Kidney (tissue), 14 donors: Measurements from ENCODE around the gene RPL36AL. TPM values are rescaled to one million over a fixed set of nuclear protein-coding genes. Genes with fewer than 3 reads are reported as not detected.
A peak's percentile ranks its signal among the peaks of the same experiment; 100 is the strongest.

ENCODE experiments used
- DNase-seq, 5 donors: peaks; one replicate each; pipeline ENCODE4 v3.0.0-alpha.2; 2013 to 2020
- FAIRE-seq: peaks from 2 replicates; lab custom pipeline; 2012; peaks lifted over from hg19 to GRCh38; lab: Jason Lieb, UNC
- H3K27ac ChIP-seq, 2 donors: one replicate each; pipeline ENCODE4 v1.7.0; 2013; ENCODE audit warnings: low read depth in 2 of 2, low read length in 2 of 2, inconsistent platforms in 1 of 2
- H3K27me3 ChIP-seq: one replicate; pipeline ENCODE4 v1.7.1; 2013; ENCODE audit warnings: low read length, inconsistent platforms; ENCODE audit not compliant: control insufficient read depth, insufficient read depth
- H3K36me3 ChIP-seq, 3 donors: one replicate each; pipeline versions ENCODE4 v1.7.0 to v1.7.1; 2013; ENCODE audit warnings: low read length in 3 of 3, control low read depth in 1 of 3, inconsistent platforms in 1 of 3; ENCODE audit not compliant: insufficient read depth in 3 of 3, control insufficient read depth in 2 of 3
- H3K4me1 ChIP-seq, 3 donors: one replicate each; pipeline versions ENCODE4 v1.7.0 to v1.7.1; 2013; ENCODE audit warnings: low read length in 3 of 3, inconsistent platforms in 1 of 3, low read depth in 1 of 3; ENCODE audit not compliant: control insufficient read depth in 2 of 3, insufficient read depth in 2 of 3
- H3K4me3 ChIP-seq, 3 donors: one replicate each; pipeline versions ENCODE4 v1.7.0 to v1.8.1; 2013; ENCODE audit warnings: low read length in 3 of 3, control low read depth in 1 of 3, inconsistent platforms in 1 of 3
- H3K9ac ChIP-seq, 3 donors: one replicate each; pipeline versions ENCODE4 v1.7.0 to v1.7.1; 2013; ENCODE audit warnings: low read length in 3 of 3, control low read depth in 1 of 3, inconsistent platforms in 1 of 3
- H3K9me3 ChIP-seq, 3 donors: one replicate each; pipeline versions ENCODE4 v1.7.0 to v1.7.1; 2013; ENCODE audit warnings: low read length in 3 of 3, control low read depth in 1 of 3, inconsistent platforms in 1 of 3; ENCODE audit not compliant: control insufficient read depth in 2 of 3, insufficient read depth in 1 of 3
- CTCF ChIP-seq: IDR thresholded peaks from 3 replicates; pipeline ENCODE4 v1.5.1; 2012; ENCODE audit warnings: mild to moderate bottlenecking, moderate library complexity, borderline replicate concordance; ENCODE audit not compliant: insufficient read depth; ENCODE audit errors: extremely low read depth
- intact Hi-C: fragments of 100-400 bp; cut with DNase I; formaldehyde crosslinking; loops from one replicate; pipeline ENCODE4 v1.11.1; 2022
- polyA plus RNA-seq: library from polyadenylated mRNA; stranded (reverse); fragments of 350-450 nt; fragmentation: Illumina TruSeq; extraction: RNeasy Lipid Tissue Mini Kit (QIAGEN cat#74804); gene quantifications from one replicate; pipeline ENCODE4 v1.2.3, GENCODE V29; 2014; ENCODE audit warnings: low read depth, low replicate concordance; ENCODE audit not compliant: insufficient read depth
- total RNA-seq: library from RNA; stranded (reverse); fragmentation: NEBNext Ultra II Directional; extraction: Animal tissue kit (Norgen Biotek cat#: 25700); gene quantifications from one replicate; pipeline ENCODE4 v1.2.1, GENCODE V29; 2021
- donor health status: control.
- donor health status: control.
- donor health status: control.
- donor health status: control.
- donor health status: control.
- donor health status: DM: yes; HTN: yes; CAD: no.
- donor health status: Normal renal cell carcinoma (clear cell type).

RPL36AL gene
- total and polyA plus RNA-seq, 2 donors from 2014 or later, result 157 to 455 TPM

DNA sequence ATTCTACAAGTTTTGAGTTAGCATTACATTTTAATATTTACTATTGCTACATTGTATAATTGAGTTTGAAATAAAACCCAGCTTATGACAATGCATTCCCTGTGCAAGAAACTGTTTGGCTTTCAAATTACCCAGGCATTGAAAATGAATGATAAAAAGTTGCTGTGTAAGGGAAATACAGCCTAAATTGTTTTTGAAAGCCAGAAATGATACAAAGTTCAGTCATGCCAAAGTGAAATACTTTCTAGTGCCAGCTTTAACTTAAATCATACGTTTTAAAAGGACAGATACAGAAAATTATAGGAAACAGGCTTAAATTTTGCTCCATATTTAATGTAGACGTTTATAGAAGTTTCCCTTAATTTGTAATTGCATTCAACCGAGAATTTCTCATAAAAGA lies 3.0 kb upstream of the RPL36AL start:
- Histone ChIP-seq H3K9ac (no peak overlapping the region), H3K9me3 (no peaks in the 10 kb centered on the region), H3K36me3 (peaks cover 0 to 3% (median under 1%) of the 10 kb centered on the region in 3 donors), H3K4me1 (peaks cover 0 to 9% (median 6%) of the 10 kb centered on the region in 3 donors), H3K4me3 (peak overlapping the region in 1 of 3 donors; percentile 99), H3K27me3 (no peaks in the 10 kb centered on the region), H3K27ac (no peak overlapping the region)
- TF ChIP-seq CTCF, result no peak
- no peak for FAIRE-seq
- no peak for DNase-seq
- intact Hi-C loops, result no loop called here

- DNase-seq, result no peak
- Histone ChIP-seq H3K4me1 (peaks cover 0 to 9% (median 6%) of the 10 kb centered on the region in 3 donors), H3K9me3 (no peaks in the 10 kb centered on the region), H3K27me3 (no peaks in the 10 kb centered on the region), H3K27ac (no peak overlapping the region), H3K4me3 (peak overlapping the region; percentile 60 to 99 (median 86)), H3K9ac (peak overlapping the region in 1 of 3 donors; percentile 98), H3K36me3 (peaks cover 2 to 5% (median 3%) of the 10 kb centered on the region in 3 donors)
- no peak for TF ChIP-seq CTCF
- FAIRE-seq, result no peak
- intact Hi-C loops, result no loop called here
Observed at GRCh38 chr14:49622022-49622607, 1.7 kb upstream of the RPL36AL start.

GRCh38 chr14:49621114-49621881 lies 872 bp upstream of the RPL36AL start:
- H3K4me1 ChIP-seq, result peaks cover 0 to 9% (median 6%) of the 10 kb centered on the region in 3 donors
- intact Hi-C loops, result no loop called here
- peak overlapping the region; percentile 20 to 98 (median 85) for H3K9ac ChIP-seq
- H3K36me3 ChIP-seq, result peaks cover 2 to 5% (median 3%) of the 10 kb centered on the region in 3 donors
- no peak for TF ChIP-seq CTCF
- FAIRE-seq (no peak), DNase-seq (peak; percentile 73 to 92 (median 81))
- H3K4me3 ChIP-seq, result peak overlapping the region; percentile 60 to 99 (median 86)
- H3K27ac ChIP-seq, result peak overlapping the region; percentile 90 to 96
- H3K9me3 ChIP-seq, result no peaks in the 10 kb centered on the region
- H3K27me3 ChIP-seq, result no peaks in the 10 kb centered on the region
